H7 (cell line): ENCODE data around the gene IER5L. TPM values are rescaled to one million over a fixed set of nuclear protein-coding genes. Genes with fewer than 3 reads are reported as not detected.

ENCODE experiments used
- DNase-seq: peaks from one replicate; pipeline ENCODE4 v3.0.0; 2012
- H3K27me3 ChIP-seq: 2 replicates; pipeline ENCODE4 v1.6.0; 2011; ENCODE audit warnings: mild to moderate bottlenecking, low read length; ENCODE audit not compliant: control insufficient read depth, insufficient read depth
- H3K36me3 ChIP-seq: replicated peaks from 2 replicates; pipeline ENCODE4 v1.5.1; 2011; ENCODE audit warnings: low read length; ENCODE audit not compliant: control insufficient read depth, insufficient read depth
- H3K4me3 ChIP-seq: 2 replicates; pipeline ENCODE4 v1.5.1; 2011; ENCODE audit warnings: low read depth, mild to moderate bottlenecking, control low read depth, low read length, moderate library complexity; ENCODE audit not compliant: insufficient read depth
- total RNA-seq: library from RNA; depleted of rRNA; stranded (reverse); fragments of >200 nt; shearing (Covaris generic); gene quantifications from 2 replicates; pipeline ENCODE4 v1.2.3, GENCODE V29; 2014

Gene IER5L
- total RNA-seq, 1 experiment from 2014 or later = 11.1 TPM

- DNase-seq = no peak
- Histone ChIP-seq H3K36me3 (no peaks in the 10 kb centered on the region), H3K4me3 (no peak overlapping the region), H3K27me3 (peaks cover 64% of the 10 kb centered on the region)
These were observed 3.2 kb upstream of the IER5L start for GRCh38 chr9:129181246-129181645.

- H3K36me3 ChIP-seq = no peaks in the 10 kb centered on the region
- H3K4me3 ChIP-seq = peak overlapping the region; percentile 33
- H3K27me3 ChIP-seq = peaks cover 71% of the 10 kb centered on the region
- peak; percentile 96 for DNase-seq
These were observed 714 bp upstream of the IER5L start for GRCh38 chr9:129178568-129179382.

- Histone ChIP-seq H3K4me3 (peak overlapping the region; percentile 71), H3K27me3 (peaks cover 71% of the 10 kb centered on the region), H3K36me3 (no peaks in the 10 kb centered on the region)
- peak; percentile 81 for DNase-seq
These were observed 644 bp downstream of the IER5L start for GRCh38 chr9:129177443-129177790.

- Histone ChIP-seq H3K27me3 (peaks cover 69% of the 10 kb centered on the region), H3K4me3 (peak overlapping the region; percentile 71)
These were observed 1.2 kb downstream of the IER5L start for GRCh38 chr9:129176701-129177442.

GRCh38 chr9:129175825-129176633 lies 2.0 kb downstream of the IER5L start:
- DNase-seq = peak; percentile 95
- peaks cover 61% of the 10 kb centered on the region for H3K27me3 ChIP-seq

More at GRCh38 chr9:129176701-129177442, 1.2 kb downstream of the IER5L start:
- peak; percentile 80 for DNase-seq
- H3K36me3 ChIP-seq = no peaks in the 10 kb centered on the region

GRCh38 chr9:129175515-129175824 lies 2.6 kb downstream of the IER5L start:
- Histone ChIP-seq H3K27me3 (peaks cover 55% of the 10 kb centered on the region), H3K4me3 (peak overlapping the region; percentile 71), H3K36me3 (no peaks in the 10 kb centered on the region)
- DNase-seq = no peak

More at GRCh38 chr9:129175825-129176633, 2.0 kb downstream of the IER5L start:
- Histone ChIP-seq H3K36me3 (no peaks in the 10 kb centered on the region), H3K4me3 (peak overlapping the region; percentile 71)

GRCh38 chr9:129174724-129175514 lies 3.1 kb downstream of the IER5L start:
- DNase-seq = peak; percentile 92
- H3K36me3 ChIP-seq = no peaks in the 10 kb centered on the region
- peaks cover 50% of the 10 kb centered on the region for H3K27me3 ChIP-seq
- peak overlapping the region; percentile 71 for H3K4me3 ChIP-seq

GRCh38 chr9:129174102-129174723 lies 3.8 kb downstream of the IER5L start:
- DNase-seq = peak; percentile 94
- H3K27me3 ChIP-seq = peaks cover 43% of the 10 kb centered on the region
- H3K36me3 ChIP-seq = no peaks in the 10 kb centered on the region
- peak overlapping the region; percentile 71 for H3K4me3 ChIP-seq

GRCh38 chr9:129173296-129174101 lies 4.6 kb downstream of the IER5L start:
- peak; percentile 78 for DNase-seq
- Histone ChIP-seq H3K27me3 (peaks cover 40% of the 10 kb centered on the region), H3K4me3 (peak overlapping the region; percentile 71), H3K36me3 (no peaks in the 10 kb centered on the region)

GRCh38 chr9:129172816-129173215 lies 5.2 kb downstream of the IER5L start:
- DNase-seq = no peak
- Histone ChIP-seq H3K27me3 (peaks cover 36% of the 10 kb centered on the region), H3K4me3 (no peak overlapping the region)

GRCh38 chr9:129171993-129172751 lies 5.9 kb downstream of the IER5L start:
- DNase-seq = no peak

More at GRCh38 chr9:129172816-129173215, 5.2 kb downstream of the IER5L start:
- no peaks in the 10 kb centered on the region for H3K36me3 ChIP-seq

GRCh38 chr9:129170229-129170628 lies 7.8 kb downstream of the IER5L start:
- peaks cover 20% of the 10 kb centered on the region for H3K27me3 ChIP-seq
- no peak overlapping the region for H3K4me3 ChIP-seq
- no peaks in the 10 kb centered on the region for H3K36me3 ChIP-seq
- DNase-seq = no peak

More at GRCh38 chr9:129171993-129172751, 5.9 kb downstream of the IER5L start:
- Histone ChIP-seq H3K4me3 (no peak overlapping the region), H3K36me3 (no peaks in the 10 kb centered on the region), H3K27me3 (peaks cover 32% of the 10 kb centered on the region)
